Stimulated activated CD4-positive, alpha-beta T cell treated with anti-CD3 and anti-CD28 coated beads, Interleukin-12 subunit alpha, Interleukin-12 subunit beta, amount 100 ng/mL, for 24 hours (primary cell): ENCODE results near the gene COPG1.
A peak's percentile ranks its signal among the peaks of the same experiment; 100 is the strongest.
"Not testable (repeated sequence)": the region's sequence is repeated elsewhere in the genome, so short reads cannot be mapped to it uniquely, and the experiment has no call there.

Experiments
- DNase-seq, 2 experiments: peaks; one replicate each; pipeline ENCODE4 v3.0.0-alpha.2; 2020; ENCODE audit warnings: low read depth in 2 of 2

COPG1 gene

DNA sequence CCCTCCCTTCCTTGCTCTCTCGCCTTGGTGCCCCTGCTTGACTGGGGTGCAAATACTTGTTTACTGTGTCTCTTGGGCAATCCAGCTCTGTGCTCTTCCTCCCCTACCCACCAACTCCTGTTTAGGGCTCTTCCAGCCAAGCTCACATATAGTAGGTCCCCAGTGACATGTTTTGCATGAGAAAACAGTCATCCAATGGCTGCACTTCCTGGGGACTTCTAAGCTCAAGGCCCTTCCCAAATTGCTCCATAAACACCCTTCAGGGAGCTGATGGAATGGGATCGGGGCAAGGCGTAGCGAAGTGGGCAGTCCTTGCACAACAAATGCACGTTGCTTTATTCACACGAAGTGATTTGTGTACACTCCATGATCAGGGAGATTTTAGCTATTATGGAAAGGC is 9.4 kb upstream of the COPG1 start:
- DNase-seq, result no peak

DNA sequence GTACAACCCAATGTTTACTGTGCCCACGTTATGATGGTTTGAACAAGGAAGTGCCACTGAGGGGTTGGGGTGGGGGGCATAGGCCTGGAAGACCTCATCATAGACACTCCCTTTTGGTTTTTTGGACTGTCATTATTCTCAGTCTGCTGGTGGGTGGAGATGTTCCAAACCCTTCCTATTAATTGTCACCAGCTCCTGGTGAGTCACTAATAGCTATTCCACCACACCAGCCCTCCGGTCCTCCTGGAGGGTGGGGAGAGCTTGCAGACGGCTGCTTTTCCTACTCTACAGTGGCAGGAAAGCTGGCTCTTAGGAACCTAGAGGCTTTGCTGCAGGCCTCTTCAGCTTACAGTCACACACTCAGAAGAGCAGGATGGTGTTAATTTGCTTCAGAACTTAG is 9.0 kb upstream of the COPG1 start:
- no peak for DNase-seq

- DNase-seq, result no peak
Measured at GRCh38 chr3:129245141-129245540, 4.3 kb upstream of the COPG1 start.

DNA sequence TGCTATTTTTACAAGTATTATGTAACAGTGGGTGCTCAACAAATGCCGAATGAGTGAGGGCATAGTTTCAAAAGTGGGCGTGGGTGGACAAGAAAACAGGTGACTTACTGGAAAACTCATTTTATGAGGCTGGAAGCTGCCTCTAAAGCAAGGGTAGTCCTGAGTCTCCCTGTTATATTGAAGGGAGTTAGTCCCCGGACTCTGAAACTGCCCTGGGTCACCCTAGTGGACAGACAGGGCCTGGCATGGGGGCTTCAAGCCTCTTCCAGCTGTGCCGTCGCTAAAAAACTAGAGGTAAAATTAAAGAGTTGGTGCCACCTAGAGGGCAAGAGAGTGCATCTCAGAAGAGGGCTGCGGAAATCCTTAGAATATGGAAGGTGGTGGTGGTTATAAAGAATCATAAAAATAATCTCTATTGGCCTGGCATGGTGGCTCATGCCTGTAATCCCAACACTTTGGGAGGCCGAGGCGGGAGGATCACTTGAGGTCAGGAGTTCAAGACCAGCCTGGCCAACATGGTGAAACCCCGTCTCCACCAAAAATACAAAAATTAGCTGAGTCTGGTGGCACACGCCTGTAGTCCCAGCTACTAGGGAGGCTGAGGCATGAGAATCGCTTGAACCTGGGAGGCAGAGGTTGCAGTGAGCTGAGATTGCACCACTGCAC is 3.6 kb upstream of the COPG1 start:
- DNase-seq, result peak; percentile 39 to 45

DNA sequence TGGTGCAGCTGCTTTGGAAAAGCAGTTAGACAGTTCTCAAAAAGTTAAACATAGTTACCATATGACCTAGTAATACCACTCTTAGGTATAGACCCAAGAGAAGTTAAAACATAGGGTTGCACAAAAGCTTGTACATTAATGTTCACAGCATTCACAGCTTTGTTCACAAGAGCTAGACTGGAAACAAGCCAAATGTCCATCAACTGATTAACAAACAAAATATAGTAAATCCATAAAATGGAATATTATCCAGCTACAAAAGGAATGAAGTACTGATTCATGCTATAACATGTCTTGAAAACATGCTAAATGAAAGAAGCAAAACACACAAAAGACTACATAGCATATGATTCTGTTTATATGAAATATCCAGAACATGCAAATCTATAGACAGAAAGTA is 2.8 kb upstream of the COPG1 start:
- DNase-seq, result no peak

GRCh38 chr3:129248286-129248979 is 973 bp upstream of the COPG1 start:
- no peak for DNase-seq

GRCh38 chr3:129252748-129253147 is 3.3 kb downstream of the COPG1 start:
- no peak for DNase-seq

DNA sequence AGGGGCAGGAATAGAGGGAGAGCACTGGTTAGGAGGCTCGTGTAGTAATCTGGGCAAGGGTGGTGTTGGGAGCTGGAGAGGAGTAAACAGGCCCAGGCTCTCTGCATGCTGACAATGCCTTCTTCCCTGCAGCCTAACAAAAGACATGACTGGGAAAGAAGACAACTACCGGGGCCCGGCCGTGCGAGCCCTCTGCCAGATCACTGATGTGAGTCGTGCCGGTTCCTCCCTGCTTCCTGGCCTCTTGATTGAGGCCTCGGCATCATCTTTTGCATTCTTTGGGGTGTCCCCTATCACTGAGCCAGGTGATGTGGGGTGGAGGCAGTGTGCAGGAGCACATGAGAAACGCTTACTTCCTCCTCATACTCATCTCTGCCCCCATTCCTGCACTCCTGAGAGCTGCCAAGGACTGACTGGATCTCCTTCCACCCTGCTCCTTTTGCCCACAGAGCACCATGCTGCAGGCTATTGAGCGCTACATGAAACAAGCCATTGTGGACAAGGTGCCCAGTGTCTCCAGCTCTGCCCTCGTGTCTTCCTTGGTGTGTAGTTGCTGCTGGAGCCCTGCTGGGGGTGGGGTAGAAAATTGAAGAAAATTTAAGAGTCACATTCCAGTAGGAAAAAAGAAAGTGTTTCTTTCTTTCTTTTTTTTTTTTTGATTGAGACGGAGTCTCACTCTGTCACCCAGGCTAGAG is 5.3 kb downstream of the COPG1 start:
- no peak for DNase-seq

- no peak for DNase-seq
Measured at GRCh38 chr3:129256270-129256669, 6.9 kb downstream of the COPG1 start.

DNA sequence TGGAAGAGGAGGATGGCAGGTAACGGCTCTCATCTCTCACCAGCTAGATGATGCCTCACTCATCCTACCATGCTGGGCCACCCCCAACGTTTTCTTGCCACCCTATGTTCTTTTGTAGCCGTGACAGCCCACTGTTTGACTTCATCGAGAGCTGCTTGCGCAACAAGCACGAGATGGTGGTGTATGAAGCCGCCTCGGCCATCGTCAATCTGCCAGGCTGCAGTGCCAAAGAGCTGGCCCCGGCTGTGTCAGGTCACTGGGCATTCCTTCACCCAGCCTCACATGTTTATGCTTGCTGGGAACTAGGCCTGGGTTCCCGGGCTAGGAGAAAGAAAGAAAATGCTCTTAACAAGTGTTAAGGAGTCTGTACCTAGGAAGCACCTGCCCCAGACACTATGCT is 8.2 kb downstream of the COPG1 start:
- DNase-seq, result no peak

DNA sequence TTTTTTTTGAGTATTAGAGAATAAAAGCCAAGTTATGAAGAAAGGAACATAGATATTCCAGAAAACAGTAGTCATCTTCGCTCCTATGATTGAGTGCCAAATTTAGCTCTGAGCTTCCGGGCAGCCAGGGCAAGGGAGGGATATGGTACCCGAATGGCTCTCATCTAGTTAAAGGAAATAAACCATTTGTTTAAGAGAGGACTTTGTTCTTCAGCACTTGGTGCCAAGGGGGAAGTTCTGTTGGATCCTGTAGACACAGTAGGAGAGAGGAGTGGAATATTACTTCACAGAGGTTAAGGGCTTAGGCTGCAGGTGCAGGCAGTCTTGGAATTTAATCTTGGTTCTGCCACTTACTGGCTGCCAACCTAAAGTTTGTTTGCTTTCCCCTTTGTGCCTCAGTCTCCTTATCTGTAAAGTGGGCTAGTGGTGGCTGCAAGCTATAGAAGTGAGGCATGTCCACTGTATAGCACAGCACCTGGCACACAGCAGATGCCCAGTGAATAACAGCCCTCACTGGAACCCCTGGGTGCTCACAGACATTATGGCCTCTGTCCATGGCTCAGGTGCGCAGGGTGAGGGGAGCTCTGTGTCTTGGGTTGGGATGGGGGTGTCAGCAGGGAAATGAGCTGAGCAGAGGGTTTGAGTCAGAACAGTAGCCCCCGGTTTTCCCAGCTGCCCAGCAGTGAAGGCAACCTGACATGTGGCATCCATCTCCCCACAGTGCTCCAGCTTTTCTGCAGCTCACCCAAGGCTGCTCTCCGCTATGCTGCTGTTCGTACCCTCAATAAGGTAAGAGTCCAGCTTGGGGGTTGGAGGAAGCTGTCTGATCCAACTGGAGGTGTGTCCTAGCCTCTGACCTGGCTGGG is 10.4 kb downstream of the COPG1 start:
- no peak for DNase-seq

DNA sequence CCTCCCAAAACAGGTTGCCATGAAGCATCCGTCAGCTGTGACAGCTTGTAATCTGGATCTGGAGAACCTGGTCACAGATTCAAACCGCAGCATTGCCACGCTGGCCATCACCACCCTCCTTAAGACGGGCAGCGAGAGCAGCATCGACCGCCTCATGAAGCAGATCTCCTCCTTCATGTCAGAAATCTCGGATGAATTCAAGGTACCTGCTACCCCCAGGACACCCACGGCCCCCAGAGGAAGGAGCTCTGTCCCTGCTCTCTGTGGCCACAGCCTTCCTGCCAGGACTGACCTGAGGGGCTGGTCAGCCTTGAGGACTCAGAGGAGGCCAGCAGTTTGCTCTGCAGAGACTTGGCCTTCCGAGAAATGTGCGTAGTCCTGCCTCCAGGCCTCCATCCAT is 11.2 kb downstream of the COPG1 start:
- no peak for DNase-seq

- no peak for DNase-seq
Measured at GRCh38 chr3:129261894-129262293, 12.5 kb downstream of the COPG1 start.

GRCh38 chr3:129263161-129263910 is 13.9 kb downstream of the COPG1 start:
- no peak for DNase-seq

DNA sequence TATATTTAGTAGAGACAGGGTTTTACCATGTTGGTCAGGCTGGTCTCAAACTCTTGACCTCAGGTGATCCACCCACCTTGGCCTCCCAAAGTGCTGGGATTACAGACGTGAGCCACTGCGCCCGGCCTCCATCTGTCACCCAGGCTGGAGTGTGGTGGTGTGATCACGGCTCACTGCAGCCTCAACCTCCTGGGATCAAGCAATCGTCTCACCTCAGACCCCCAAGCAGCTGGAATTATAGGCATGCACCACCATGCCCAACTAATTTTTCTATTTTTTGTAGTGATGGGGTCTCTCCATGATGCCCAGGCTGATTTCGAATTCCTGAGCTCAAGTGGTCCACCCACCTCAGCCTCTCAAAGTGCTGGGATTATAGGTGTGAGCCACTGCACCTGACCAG is 15.6 kb downstream of the COPG1 start:
- not testable (repeated sequence) for DNase-seq

DNA sequence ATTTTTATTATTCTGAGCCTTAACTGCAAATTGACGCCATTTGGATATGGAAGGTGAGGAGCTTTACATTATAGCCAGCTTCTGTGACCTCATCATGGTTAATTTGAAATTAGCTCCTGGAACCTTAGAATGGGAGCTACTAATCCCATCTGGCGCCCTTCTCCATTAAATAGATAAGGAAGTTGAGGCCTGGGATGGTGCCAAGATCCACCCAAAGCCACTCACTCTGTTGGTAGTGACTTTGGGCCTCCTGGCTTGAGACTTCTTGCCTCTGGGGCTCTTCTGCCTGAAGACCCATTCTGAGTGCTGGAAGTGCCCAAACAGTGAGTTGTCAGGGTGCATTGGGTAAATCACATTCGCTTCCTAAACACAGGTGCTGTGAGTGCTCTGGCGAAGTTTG is 17.2 kb downstream of the COPG1 start:
- DNase-seq, result no peak

GRCh38 chr3:129268396-129268795 is 19.0 kb downstream of the COPG1 start:
- no peak for DNase-seq

GRCh38 chr3:129271674-129272073 is 22.3 kb downstream of the COPG1 start:
- no peak for DNase-seq

GRCh38 chr3:129276385-129276784 is 27.0 kb downstream of the COPG1 start:
- no peak for DNase-seq

- DNase-seq, result no peak
Measured at GRCh38 chr3:129277829-129278271, 28.4 kb downstream of the COPG1 start.

DNA sequence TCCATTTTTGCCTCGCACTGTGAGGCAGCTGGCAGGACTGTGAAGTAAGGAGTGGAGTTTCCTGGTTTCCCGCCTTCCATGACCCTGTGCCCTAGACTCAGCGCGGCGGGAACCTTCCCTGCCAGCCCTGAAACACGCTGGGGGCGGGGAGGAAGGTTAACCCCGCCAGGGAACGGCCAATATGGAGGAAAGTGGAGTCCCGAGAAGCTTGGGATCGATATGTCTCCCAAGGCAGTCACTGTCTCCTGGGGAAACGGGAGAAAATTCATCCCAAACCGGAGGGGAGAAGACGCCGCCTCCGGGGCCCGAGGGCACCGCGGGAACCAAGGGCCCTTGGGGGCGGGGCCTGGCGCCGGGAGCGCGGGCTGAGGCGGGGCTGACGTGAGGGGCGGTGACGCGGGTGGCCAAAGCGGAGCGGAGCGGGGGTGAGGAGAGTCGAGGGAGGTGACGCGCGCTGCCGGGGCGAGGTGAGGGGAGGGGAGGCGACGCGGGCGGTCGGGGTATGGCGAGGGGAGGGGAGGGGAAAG is 29.1 kb downstream of the COPG1 start, which contains the start of gene HMCES:
Gene HMCES, plus strand, starts transcription at position 432 of the 527 bp plus-strand sequence. CDS start 863 bp downstream, outside the sequence.
- DNase-seq, result peak; percentile 82 to 93
